T-helper 2 cell treated with Interferon-gamma antibody and Interleukin-4, amounts not matched to agents 5 μg/mL and 100 μg/mL, for 36 hours (primary cell): ENCODE data around the gene ATF7IP2.
"Not testable (repeated sequence)": the region's sequence is repeated elsewhere in the genome, so short reads cannot be mapped to it uniquely, and the experiment has no call there.

Source experiments
- DNase-seq: peaks from one replicate; pipeline ENCODE4 v3.0.0; 2021; ENCODE audit warnings: low spot score
- H3K27ac Mint-ChIP-seq: one replicate; pipeline ENCODE4 v1.8.0; 2021; ENCODE audit warnings: mild to moderate bottlenecking, mixed read lengths
- H3K27me3 Mint-ChIP-seq: one replicate; pipeline ENCODE4 v1.8.0; 2021; ENCODE audit warnings: low read depth, mixed read lengths
- H3K36me3 Mint-ChIP-seq: one replicate; pipeline ENCODE4 v1.8.0; 2021; ENCODE audit warnings: low read depth, mixed read lengths
- H3K4me1 Mint-ChIP-seq: one replicate; pipeline ENCODE4 v1.8.0; 2021; ENCODE audit warnings: low read depth, mixed read lengths
- H3K4me3 Mint-ChIP-seq: one replicate; pipeline ENCODE4 v1.8.0; 2022; ENCODE audit warnings: mild to moderate bottlenecking, moderate library complexity, mixed read lengths
- H3K9me3 Mint-ChIP-seq: one replicate; pipeline ENCODE4 v1.8.0; 2021; ENCODE audit warnings: mixed read lengths

The ATF7IP2 gene

DNA sequence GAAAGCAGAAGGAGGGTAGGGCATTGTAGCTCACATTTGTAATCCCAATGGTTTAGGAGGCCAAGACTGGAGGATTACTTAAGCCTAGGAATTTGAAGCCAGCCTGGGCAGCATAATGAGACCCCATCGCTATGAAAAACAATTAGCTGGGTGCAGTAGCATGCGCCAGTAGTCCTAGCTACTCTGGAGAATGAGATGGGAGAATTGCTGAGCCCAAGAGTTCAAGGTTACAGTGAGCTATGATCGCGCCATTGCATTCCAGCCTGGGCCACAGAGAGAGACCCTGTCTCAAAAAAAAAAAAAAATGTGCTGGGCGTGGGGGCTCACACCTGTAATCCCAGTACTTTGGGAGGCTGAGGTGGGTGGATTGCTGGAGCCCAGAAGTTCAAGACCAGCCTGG, 5.0 kb downstream of the ATF7IP2 start:
- Mint-ChIP-seq H3K27me3 (no peaks in the 10 kb centered on the region), H3K4me1 (peaks cover 34% of the 10 kb centered on the region), H3K9me3 (peaks cover 8% of the 10 kb centered on the region), H3K4me3 (peak overlapping the region; percentile 44), H3K27ac (no peak overlapping the region), H3K36me3 (peaks cover 59% of the 10 kb centered on the region)
- no peak for DNase-seq

DNA sequence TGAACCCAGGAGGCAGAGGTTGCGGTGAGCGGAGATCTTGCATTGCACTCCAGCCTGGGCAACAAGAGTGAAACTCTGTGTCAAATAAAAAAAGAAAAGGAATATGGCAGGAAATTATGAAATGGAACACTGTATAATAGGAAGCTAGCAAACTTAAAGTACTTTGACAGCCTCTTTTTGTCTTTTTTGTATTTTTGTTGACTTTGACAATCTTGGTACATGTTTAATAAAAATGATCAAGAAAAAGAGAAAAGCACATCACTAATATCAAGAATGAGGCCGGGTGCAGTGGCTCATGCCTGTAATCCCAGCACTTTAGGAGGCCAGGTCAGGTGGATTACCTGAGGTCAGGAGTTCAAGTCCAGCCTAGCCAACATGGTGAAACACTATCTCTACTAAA, 5.5 kb downstream of the ATF7IP2 start:
- Mint-ChIP-seq H3K4me3 (no peak overlapping the region), H3K9me3 (peaks cover 8% of the 10 kb centered on the region), H3K27me3 (no peaks in the 10 kb centered on the region), H3K36me3 (peaks cover 57% of the 10 kb centered on the region), H3K27ac (no peak overlapping the region), H3K4me1 (peaks cover 34% of the 10 kb centered on the region)
- no peak for DNase-seq

DNA sequence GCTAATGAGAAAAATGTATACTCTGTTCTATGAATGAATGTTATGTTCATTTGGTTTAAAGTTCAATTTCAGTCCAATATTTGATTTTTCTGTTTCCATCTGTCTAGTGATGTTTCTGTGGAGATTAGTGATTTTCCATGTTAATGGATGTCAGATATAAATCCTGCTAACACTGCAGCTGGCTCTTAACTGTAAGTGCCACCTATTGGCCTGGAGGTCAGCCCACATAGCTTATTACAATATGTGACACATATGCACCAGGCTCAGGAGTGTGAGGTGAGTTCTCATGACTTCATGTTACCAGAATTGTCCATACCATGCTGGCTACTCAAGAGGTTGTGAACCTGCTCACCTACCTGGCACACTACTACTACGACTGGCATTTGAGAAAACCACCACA, 17.1 kb downstream of the ATF7IP2 start:
- Mint-ChIP-seq H3K4me1 (no peaks in the 10 kb centered on the region), H3K27me3 (no peaks in the 10 kb centered on the region), H3K9me3 (peaks cover 56% of the 10 kb centered on the region), H3K27ac (no peak overlapping the region), H3K36me3 (peaks cover 72% of the 10 kb centered on the region), H3K4me3 (no peak overlapping the region)
- no peak for DNase-seq

DNA sequence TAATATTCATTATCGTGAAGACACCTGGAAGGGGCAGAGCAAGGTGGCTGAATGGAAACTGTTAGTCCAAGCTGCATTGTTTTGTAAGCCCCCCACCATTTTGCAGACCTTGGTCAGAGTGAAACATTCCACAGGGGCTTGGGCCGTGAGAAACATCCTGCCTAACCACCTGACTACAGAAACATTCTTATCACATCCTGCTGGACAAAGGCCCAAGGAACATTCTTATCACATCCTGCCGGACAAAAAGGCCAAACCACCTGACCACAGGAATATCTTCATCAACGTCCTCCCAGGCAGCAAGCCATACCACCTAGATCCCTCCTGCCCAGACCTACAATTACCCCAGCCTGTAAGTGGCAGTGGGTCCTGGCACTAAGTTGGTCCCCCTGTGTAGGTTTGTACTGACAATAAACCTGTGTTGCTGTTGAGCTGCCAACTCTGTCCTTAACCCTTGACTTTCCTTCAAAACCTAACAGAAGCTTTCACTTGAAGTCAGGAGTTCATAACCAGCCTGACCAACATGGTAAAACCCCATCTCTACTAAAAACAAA, 19.6 kb downstream of the ATF7IP2 start:
- Mint-ChIP-seq H3K27me3 (no peaks in the 10 kb centered on the region), H3K4me3 (no peak overlapping the region), H3K4me1 (no peaks in the 10 kb centered on the region), H3K9me3 (peaks cover 72% of the 10 kb centered on the region), H3K36me3 (peaks cover 82% of the 10 kb centered on the region), H3K27ac (no peak overlapping the region)
- no peak for DNase-seq

DNA sequence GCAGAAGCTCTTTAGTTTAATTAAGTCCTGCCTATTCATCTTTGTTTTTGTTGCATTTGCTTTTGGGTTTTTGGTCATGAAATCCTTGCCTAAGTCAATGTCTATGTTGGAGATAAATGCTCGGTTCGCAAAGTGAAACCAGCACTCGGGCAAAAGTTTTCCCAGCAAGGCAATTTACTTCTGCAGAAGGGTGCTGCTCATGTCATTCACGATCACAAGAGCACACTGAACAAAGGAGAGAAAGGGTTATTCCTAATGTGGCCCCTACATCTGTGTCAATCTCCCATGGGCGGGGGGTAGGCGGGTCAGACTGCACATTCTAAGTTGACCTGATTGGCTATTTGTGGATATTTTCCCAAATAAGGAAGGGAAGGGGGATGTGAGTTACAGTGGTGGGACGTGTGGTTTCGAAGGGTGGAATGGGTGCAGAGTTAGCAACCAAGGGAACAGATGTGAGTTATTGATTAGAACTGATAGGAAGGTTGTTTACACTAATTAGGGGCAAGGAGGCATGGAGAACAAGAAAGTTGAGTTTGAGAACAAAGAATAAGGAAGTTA, 23.0 kb downstream of the ATF7IP2 start:
- no peak overlapping the region for H3K4me3 Mint-ChIP-seq
- no peak overlapping the region for H3K27ac Mint-ChIP-seq
- DNase-seq = no peak
- H3K4me1 Mint-ChIP-seq = no peaks in the 10 kb centered on the region
- H3K9me3 Mint-ChIP-seq = peaks cover 78% of the 10 kb centered on the region
- peaks cover 85% of the 10 kb centered on the region for H3K36me3 Mint-ChIP-seq
- no peaks in the 10 kb centered on the region for H3K27me3 Mint-ChIP-seq

DNA sequence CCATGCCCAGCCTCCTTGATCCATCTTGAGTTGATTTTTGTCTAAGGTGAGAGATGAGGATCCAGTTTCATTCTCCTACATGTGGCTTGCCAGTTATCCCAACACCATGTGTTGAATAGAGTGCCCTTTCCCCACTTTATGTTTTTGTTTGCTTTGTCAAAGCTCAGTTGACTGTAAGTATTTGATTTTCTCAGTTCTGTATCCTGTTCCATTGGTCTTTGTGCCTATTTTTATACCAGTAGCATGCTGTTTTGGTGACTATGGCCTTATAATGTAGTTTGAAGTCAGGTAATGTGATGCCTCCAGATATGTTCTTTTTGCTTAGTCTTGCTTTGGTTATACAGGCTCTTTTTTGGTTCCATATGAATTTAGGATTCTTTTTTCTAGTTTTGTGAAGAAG, 23.9 kb downstream of the ATF7IP2 start:
- not testable (repeated sequence) for H3K27ac Mint-ChIP-seq, H3K27me3 Mint-ChIP-seq, H3K4me1 Mint-ChIP-seq, H3K4me3 Mint-ChIP-seq, DNase-seq
- Mint-ChIP-seq H3K36me3 (peaks cover 84% of the 10 kb centered on the region), H3K9me3 (peaks cover 84% of the 10 kb centered on the region)

DNA sequence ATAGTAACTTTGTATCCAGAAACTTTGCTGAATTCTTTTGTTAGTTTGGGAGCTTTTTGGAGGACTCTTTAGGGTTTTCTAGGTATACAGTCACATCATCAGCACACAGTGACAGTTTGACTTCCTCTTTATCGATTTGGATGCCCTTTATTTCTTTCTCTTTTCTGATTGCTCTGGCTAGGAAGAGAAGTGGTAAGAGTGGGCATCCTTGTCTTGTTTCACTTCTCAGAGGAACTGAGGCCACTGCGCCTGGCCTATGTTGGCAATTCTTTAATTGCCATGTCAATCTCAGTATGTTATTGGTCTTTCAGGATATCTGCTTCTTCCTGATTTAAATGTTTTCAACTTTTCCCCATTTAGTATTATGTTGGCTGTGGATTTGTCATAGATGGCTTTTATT, 24.6 kb downstream of the ATF7IP2 start:
- no peaks in the 10 kb centered on the region for H3K27me3 Mint-ChIP-seq
- peaks cover 90% of the 10 kb centered on the region for H3K9me3 Mint-ChIP-seq

DNA sequence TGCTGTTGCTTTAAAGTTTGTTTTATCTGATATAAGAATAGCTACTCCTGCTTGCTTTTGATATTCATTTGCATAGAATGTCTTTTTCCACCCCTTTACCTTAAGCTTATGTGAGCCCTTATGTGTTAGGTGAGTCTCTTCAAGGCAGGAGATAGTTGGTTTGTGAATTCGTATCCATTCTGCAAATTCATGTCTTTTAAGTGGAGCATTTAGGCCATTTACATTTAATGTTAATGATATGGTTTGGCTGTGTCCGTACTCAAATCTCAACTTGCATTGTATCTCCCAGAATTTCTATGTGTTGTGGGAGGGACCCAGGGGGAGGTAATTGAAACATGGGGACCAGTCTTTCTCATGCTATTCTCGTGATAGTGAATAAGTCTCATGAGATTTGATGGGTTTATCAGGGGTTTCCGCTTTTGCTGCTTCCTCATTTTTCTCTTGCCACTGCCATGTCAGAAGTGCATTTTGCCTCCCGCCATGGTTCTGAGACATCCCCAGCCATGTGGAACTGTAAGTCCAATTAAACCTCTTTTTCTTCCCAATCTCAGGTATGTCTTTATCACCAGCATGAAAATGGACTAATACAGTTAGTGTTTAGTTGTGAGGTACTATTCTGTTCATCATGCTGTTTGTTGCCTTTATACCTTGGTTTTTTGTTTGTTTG, 27.2 kb downstream of the ATF7IP2 start:
- H3K4me1 Mint-ChIP-seq = no peaks in the 10 kb centered on the region
- H3K9me3 Mint-ChIP-seq = peaks cover 95% of the 10 kb centered on the region
- no peak for DNase-seq
- no peak overlapping the region for H3K4me3 Mint-ChIP-seq
- H3K27me3 Mint-ChIP-seq = no peaks in the 10 kb centered on the region
- peaks cover 89% of the 10 kb centered on the region for H3K36me3 Mint-ChIP-seq
- no peak overlapping the region for H3K27ac Mint-ChIP-seq

More for the DNA sequence above, 24.6 kb downstream of the ATF7IP2 start:
- H3K4me3 Mint-ChIP-seq = no peak overlapping the region
- peaks cover 86% of the 10 kb centered on the region for H3K36me3 Mint-ChIP-seq
- H3K27ac Mint-ChIP-seq = no peak overlapping the region
- H3K4me1 Mint-ChIP-seq = no peaks in the 10 kb centered on the region
- DNase-seq = no peak

DNA sequence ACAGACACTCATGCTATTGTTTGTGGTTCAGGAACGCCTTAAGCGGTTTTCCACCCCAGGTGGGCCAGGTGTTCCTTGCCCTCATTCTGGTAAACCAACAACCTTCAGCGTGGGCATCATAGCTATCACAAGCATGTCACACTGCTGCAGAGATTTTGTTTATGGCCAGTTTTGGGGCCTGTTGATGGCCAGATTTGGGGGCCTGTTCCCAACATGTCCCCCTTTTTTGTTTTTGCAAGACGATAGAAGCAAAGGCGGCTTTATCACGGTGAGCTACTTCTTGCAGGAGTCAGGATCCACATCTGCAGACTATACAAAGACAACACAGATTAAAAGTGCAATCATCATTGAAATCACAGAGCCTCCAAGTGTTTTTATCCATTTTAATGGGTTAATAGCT, 32.3 kb downstream of the ATF7IP2 start:
- DNase-seq, H3K4me1 Mint-ChIP-seq, H3K27me3 Mint-ChIP-seq, H3K27ac Mint-ChIP-seq, H3K4me3 Mint-ChIP-seq: not testable (repeated sequence)
- Mint-ChIP-seq H3K36me3 (peaks cover 76% of the 10 kb centered on the region), H3K9me3 (peaks cover 62% of the 10 kb centered on the region)

DNA sequence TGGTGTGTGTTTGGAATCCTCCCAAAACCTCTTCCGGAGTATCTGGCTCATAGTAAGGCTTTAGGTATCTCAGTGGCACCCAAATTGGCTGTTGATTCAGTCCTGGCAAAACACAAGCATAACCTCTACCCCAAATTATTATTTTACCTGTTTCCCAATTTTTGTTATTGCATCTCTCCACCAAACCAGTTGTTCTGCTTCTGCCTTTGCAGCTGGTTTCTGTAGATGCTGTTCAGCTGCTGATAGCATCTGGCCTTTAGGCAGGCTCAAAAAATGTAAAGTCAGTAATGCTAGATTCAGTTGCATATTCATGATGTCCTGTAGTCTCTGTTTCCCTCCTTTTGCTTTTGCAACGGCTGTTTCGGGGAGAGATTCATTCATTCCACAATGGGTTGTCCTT, 33.8 kb downstream of the ATF7IP2 start:
- H3K36me3 Mint-ChIP-seq = peaks cover 66% of the 10 kb centered on the region

DNA sequence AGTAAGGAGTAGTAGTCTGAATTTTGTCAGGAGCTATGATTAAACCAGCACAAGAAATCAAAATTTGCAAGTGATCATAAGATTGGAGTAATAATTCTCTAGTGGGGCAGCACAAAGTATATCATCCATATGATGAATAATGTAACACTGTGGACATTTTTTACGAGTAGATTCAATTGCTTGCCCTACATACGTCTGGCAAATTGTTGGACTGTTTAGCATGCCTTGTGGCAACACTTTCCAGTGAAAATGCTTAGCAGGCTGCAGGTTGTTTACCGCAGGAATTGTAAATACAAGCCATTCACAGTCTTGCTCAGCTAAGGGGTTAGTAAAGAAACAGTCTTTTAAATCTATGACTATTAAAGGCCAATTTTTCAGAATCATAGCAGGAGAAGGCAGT, 35.7 kb downstream of the ATF7IP2 start:
- Mint-ChIP-seq H3K4me1 (no peaks in the 10 kb centered on the region), H3K9me3 (peaks cover 29% of the 10 kb centered on the region), H3K36me3 (peaks cover 50% of the 10 kb centered on the region), H3K4me3 (no peak overlapping the region), H3K27ac (no peak overlapping the region), H3K27me3 (no peaks in the 10 kb centered on the region)
- no peak for DNase-seq

More for the DNA sequence above, 33.8 kb downstream of the ATF7IP2 start:
- no peak overlapping the region for H3K4me3 Mint-ChIP-seq
- DNase-seq = no peak
- peaks cover 47% of the 10 kb centered on the region for H3K9me3 Mint-ChIP-seq
- no peaks in the 10 kb centered on the region for H3K4me1 Mint-ChIP-seq
- H3K27ac Mint-ChIP-seq = no peak overlapping the region
- H3K27me3 Mint-ChIP-seq = no peaks in the 10 kb centered on the region

DNA sequence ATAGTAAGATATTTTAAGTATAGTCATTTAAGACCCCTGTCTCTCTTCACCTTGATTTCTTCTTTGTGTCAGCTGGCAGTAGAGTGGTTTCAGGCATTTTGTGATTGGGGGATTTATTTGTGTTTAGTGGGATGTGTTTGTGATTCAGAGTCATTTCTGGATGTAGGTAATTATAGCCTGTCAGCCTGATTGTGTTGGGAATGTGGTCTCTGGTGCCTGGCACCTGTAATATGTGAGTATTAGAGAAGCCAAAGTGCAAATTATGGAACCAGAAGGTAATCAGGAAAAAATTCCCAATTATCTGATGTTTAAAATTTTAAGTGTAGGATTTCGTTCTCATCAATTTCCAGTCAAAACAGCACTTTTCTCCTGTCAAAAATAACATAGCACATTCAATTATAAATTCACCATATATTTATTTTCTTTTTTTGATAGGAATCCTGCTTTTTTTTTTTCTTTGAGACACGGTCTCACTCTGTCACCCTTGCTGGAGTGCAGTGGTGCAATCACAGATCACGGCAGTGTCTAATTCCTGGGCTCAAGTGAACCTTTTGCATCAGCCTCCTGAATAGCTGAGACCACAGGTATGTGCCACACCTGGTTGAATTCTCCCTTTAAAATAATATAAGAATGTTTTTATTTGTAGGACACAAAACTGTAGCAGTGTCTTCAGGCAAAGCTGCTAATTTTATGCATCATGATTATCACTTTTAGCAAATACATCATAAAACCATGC, 42.7 kb downstream of the ATF7IP2 start:
- no peak overlapping the region for H3K27ac Mint-ChIP-seq
- H3K4me3 Mint-ChIP-seq = no peak overlapping the region
- no peaks in the 10 kb centered on the region for H3K9me3 Mint-ChIP-seq
- no peaks in the 10 kb centered on the region for H3K27me3 Mint-ChIP-seq
- no peak for DNase-seq
- peaks cover 34% of the 10 kb centered on the region for H3K36me3 Mint-ChIP-seq
- no peaks in the 10 kb centered on the region for H3K4me1 Mint-ChIP-seq

DNA sequence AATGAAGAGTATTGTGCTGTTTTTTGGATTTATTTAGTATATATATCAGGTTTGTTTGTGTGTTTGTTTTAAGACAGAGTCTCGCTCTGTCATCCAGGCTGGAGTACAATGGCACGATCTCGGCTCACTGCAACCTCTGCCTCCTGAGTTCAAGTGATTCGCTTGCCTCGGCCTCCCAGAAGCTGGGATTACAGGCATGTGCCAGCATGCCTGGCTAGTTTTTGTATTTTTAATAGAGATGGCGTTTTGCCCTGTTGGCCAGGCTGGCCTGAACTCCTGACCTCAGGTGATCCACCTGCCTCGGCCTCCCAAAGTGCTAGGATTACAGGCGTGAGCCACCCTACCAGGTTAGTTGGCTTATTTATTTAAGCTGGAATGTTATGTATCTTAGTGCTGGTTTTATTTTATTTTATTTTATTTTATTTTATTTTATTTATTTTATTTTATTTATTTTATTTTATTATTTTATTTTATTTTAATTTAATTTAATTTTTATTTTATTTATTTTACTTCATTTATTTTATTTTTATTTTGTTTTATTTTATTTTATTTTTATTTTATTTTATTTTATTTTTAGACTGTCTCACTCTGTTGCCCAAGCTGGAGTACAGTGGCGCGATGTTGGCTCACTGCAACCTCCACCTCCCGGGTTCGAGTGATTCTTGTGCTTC, 43.6 kb downstream of the ATF7IP2 start:
- H3K4me1 Mint-ChIP-seq, H3K27ac Mint-ChIP-seq, H3K27me3 Mint-ChIP-seq, DNase-seq, H3K9me3 Mint-ChIP-seq, H3K4me3 Mint-ChIP-seq: not testable (repeated sequence)
- H3K36me3 Mint-ChIP-seq = peaks cover 40% of the 10 kb centered on the region

DNA sequence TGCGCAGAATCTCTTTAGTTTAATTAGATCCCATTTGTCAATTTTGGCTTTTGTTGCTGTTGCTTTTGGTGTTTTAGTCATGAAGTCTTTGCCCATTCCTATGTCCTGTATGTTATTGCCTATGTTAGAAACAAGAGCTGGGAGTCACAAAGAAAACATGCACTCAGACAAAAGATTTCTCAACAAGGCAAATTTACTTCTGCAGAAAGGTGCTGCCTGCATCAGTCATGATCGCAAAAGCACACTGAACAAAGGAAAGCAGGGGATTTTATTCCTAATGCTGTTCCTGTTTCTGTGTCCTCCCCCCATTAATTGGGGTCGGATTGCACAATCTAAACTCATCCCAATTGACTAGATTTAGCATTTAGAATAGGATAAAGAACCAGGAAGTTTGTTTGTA, 55.9 kb downstream of the ATF7IP2 start:
- Mint-ChIP-seq H3K36me3 (peaks cover 73% of the 10 kb centered on the region), H3K9me3 (peaks cover 54% of the 10 kb centered on the region), H3K4me1 (no peaks in the 10 kb centered on the region), H3K4me3 (no peak overlapping the region), H3K27ac (no peak overlapping the region), H3K27me3 (no peaks in the 10 kb centered on the region)
- no peak for DNase-seq
